PC-3 (cell line): ENCODE data around the gene SPTLC2. TPM values are rescaled to one million over a fixed set of nuclear protein-coding genes. Genes with fewer than 3 reads are reported as not detected.

Experiments used
- ATAC-seq: fragments of 200-7000 bp; cut with Tn5 transposase; 2 replicates; pipeline ENCODE4 v1.9.1; 2020; ENCODE audit warnings: mild to moderate bottlenecking, moderate library complexity
- BruUV-seq: library from RNA; stranded (reverse); fragments of 400-500 nt; replicated peaks from 2 replicates; lab custom pipeline; 2021; lab: Mats Ljungman, UMichigan
- CTCF ChIA-PET: fragments of 300-600 bp; sonication (Branson Sonifier 250); formaldehyde crosslinking; loops from one replicate; lab custom pipeline; 2022; ENCODE audit warnings: antibody characterized with exemption; lab: Charles Lee
- POLR2A ChIA-PET: fragments of 300-600 bp; sonication (Branson Sonifier 250); formaldehyde crosslinking; loops from one replicate; lab custom pipeline; 2022; ENCODE audit warnings: antibody characterized with exemption; ENCODE audit not compliant: unreplicated experiment; lab: Charles Lee
- DNase-seq: peaks from one replicate; pipeline ENCODE4 v3.0.0-alpha.2; 2015
- H2AFZ ChIP-seq: fragments of 300-600 bp; sonication (generic); 2 replicates; pipeline ENCODE4 v1.6.0; 2016; ENCODE audit warnings: antibody characterized with exemption, low read length
- H3F3A ChIP-seq: fragments of 300-600 bp; sonication (generic); one replicate; pipeline ENCODE4 v1.6.0; 2017; ENCODE audit warnings: antibody characterized with exemption, low read length, control low read depth, mild to moderate bottlenecking; ENCODE audit not compliant: unreplicated experiment
- H3K27ac ChIP-seq: fragments of 300-600 bp; sonication (generic); 2 replicates; pipeline ENCODE4 v1.5.1; 2016; ENCODE audit warnings: mild to moderate bottlenecking, low read length
- H3K27me3 ChIP-seq: fragments of 300-600 bp; sonication (generic); 2 replicates; pipeline ENCODE4 v1.6.1; 2016; ENCODE audit warnings: low read length, mixed read lengths
- H3K36me3 ChIP-seq: fragments of 300-600 bp; sonication (generic); 2 replicates; pipeline ENCODE4 v1.6.1; 2016; ENCODE audit warnings: low read depth, mixed run types, low read length, mixed read lengths
- H3K4me1 ChIP-seq: fragments of 300-600 bp; sonication (generic); 2 replicates; pipeline ENCODE4 v1.5.1; 2016; ENCODE audit warnings: low read length; ENCODE audit not compliant: insufficient read depth
- H3K4me2 ChIP-seq: fragments of 300-600 bp; sonication (generic); 2 replicates; pipeline ENCODE4 v1.6.0; 2016; ENCODE audit warnings: low read length
- H3K4me3 ChIP-seq: fragments of 300-600 bp; sonication (generic); 2 replicates; pipeline ENCODE4 v1.5.1; 2016; ENCODE audit warnings: mild to moderate bottlenecking, low read length, mixed read lengths
- H3K79me2 ChIP-seq: fragments of 300-600 bp; sonication (generic); 2 replicates; pipeline ENCODE4 v1.6.1; 2017; ENCODE audit warnings: low read length, mixed read lengths
- H3K9ac ChIP-seq: fragments of 300-600 bp; sonication (generic); 2 replicates; pipeline ENCODE4 v1.6.0; 2016; ENCODE audit warnings: mild to moderate bottlenecking, low read length
- H3K9me2 ChIP-seq: fragments of 300-600 bp; sonication (generic); replicated peaks from 2 replicates; pipeline ENCODE4 v1.6.1; 2016; ENCODE audit warnings: mixed run types, low read length, mixed read lengths
- H3K9me3 ChIP-seq: fragments of 300-600 bp; sonication (generic); 2 replicates; pipeline ENCODE4 v1.6.1; 2016; ENCODE audit warnings: low read length, mixed read lengths
- H4K20me1 ChIP-seq: fragments of 300-600 bp; sonication (generic); 2 replicates; pipeline ENCODE4 v1.6.1; 2016; ENCODE audit warnings: low read length, mixed read lengths
- EZH2 ChIP-seq: fragments of 300-600 bp; sonication (generic); IDR thresholded peaks from one replicate; pipeline ENCODE4 v1.6.1; 2017; ENCODE audit warnings: antibody characterized with exemption, mild to moderate bottlenecking, low read length; ENCODE audit not compliant: unreplicated experiment
- EZH2phosphoT487 ChIP-seq: fragments of 300-600 bp; sonication (generic); IDR thresholded peaks from 2 replicates; pipeline ENCODE4 v1.6.1; 2018; ENCODE audit warnings: mild to moderate bottlenecking, antibody characterized with exemption, low read length, borderline replicate concordance
- intact Hi-C: fragments of 100-400 bp; cut with micrococcal nuclease; formaldehyde crosslinking; loops from 2 replicates; pipeline ENCODE4 v1.9.0; 2023
- total RNA-seq: library from RNA; depleted of rRNA; stranded (reverse); fragments of >200 nt; gene quantifications from 2 replicates; pipeline ENCODE4 v1.2.3, GENCODE V29; 2014
- TF ChIP-seq, protein P1 (sequence below): fragments of 300-600 bp; sonication (generic); conservative IDR thresholded peaks from 2 replicates; pipeline ENCODE4 v1.5.1; 2017; ENCODE audit warnings: antibody characterized with exemption, low read depth, mild to moderate bottlenecking, low read length

The SPTLC2 gene
- total RNA-seq, 1 experiment from 2014 or later: 27.6 TPM

- intact Hi-C loops: no loop called here
- Histone ChIP-seq H3K9me2 (no peaks in the 10 kb centered on the region), H2AFZ (no peak overlapping the region), H3K79me2 (no peaks in the 10 kb centered on the region), H3K4me3 (no peak overlapping the region), H3K9ac (no peak overlapping the region), H3K36me3 (peaks cover 21% of the 10 kb centered on the region), H3K4me1 (no peaks in the 10 kb centered on the region), H3K27ac (no peak overlapping the region), H3K27me3 (no peaks in the 10 kb centered on the region), H4K20me1 (no peaks in the 10 kb centered on the region), H3F3A (no peaks in the 10 kb centered on the region), H3K4me2 (no peak overlapping the region), H3K9me3 (no peaks in the 10 kb centered on the region)
- ATAC-seq: no peak
- BruUV-seq: no TSS peak
- ChIA-PET POLR2A (no interaction called here), CTCF (no interaction called here)
- DNase-seq: no peak
- TF ChIP-seq, protein P1, sequence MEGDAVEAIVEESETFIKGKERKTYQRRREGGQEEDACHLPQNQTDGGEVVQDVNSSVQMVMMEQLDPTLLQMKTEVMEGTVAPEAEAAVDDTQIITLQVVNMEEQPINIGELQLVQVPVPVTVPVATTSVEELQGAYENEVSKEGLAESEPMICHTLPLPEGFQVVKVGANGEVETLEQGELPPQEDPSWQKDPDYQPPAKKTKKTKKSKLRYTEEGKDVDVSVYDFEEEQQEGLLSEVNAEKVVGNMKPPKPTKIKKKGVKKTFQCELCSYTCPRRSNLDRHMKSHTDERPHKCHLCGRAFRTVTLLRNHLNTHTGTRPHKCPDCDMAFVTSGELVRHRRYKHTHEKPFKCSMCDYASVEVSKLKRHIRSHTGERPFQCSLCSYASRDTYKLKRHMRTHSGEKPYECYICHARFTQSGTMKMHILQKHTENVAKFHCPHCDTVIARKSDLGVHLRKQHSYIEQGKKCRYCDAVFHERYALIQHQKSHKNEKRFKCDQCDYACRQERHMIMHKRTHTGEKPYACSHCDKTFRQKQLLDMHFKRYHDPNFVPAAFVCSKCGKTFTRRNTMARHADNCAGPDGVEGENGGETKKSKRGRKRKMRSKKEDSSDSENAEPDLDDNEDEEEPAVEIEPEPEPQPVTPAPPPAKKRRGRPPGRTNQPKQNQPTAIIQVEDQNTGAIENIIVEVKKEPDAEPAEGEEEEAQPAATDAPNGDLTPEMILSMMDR: no peak
- TF ChIP-seq EZH2 (no peak), EZH2phosphoT487 (no peak)
Measured at GRCh38 chr14:77516126-77516525, 100.3 kb downstream of the SPTLC2 start.

GRCh38 chr14:77511486-77512162 is 104.8 kb downstream of the SPTLC2 start:
- Histone ChIP-seq H4K20me1 (no peaks in the 10 kb centered on the region), H3K4me1 (peaks cover 18% of the 10 kb centered on the region), H3K27me3 (no peaks in the 10 kb centered on the region), H3K9me2 (no peaks in the 10 kb centered on the region), H3K4me2 (no peak overlapping the region), H3F3A (no peaks in the 10 kb centered on the region), H3K9me3 (no peaks in the 10 kb centered on the region), H3K79me2 (no peaks in the 10 kb centered on the region), H3K36me3 (peaks cover 16% of the 10 kb centered on the region), H3K9ac (no peak overlapping the region), H3K4me3 (no peak overlapping the region), H3K27ac (no peak overlapping the region), H2AFZ (no peak overlapping the region)
- intact Hi-C loops: no loop called here
- TF ChIP-seq EZH2: no peak
- TF ChIP-seq, protein P1: no peak
- no peak for TF ChIP-seq EZH2phosphoT487
- no peak for ATAC-seq
- ChIA-PET CTCF (no interaction called here), POLR2A (no interaction called here)
- BruUV-seq: no TSS peak
- no peak for DNase-seq

- POLR2A ChIA-PET: no interaction called here
Measured at GRCh38 chr14:77509366-77509765, 107.1 kb downstream of the SPTLC2 start.

More at GRCh38 chr14:77509366-77509765, 107.1 kb downstream of the SPTLC2 start:
- intact Hi-C loops: no loop called here
- Histone ChIP-seq H2AFZ (no peak overlapping the region), H3K36me3 (peaks cover 9% of the 10 kb centered on the region; the same call in 1 of the 2 replicates), H3K79me2 (no peaks in the 10 kb centered on the region), H3F3A (no peaks in the 10 kb centered on the region), H3K27ac (no peak overlapping the region), H4K20me1 (no peaks in the 10 kb centered on the region), H3K4me1 (peaks cover 18% of the 10 kb centered on the region), H3K9me2 (no peaks in the 10 kb centered on the region), H3K9ac (no peak overlapping the region), H3K4me3 (no peak overlapping the region), H3K27me3 (no peaks in the 10 kb centered on the region), H3K4me2 (no peak overlapping the region), H3K9me3 (no peaks in the 10 kb centered on the region)
- TF ChIP-seq, protein P1: no peak
- TF ChIP-seq EZH2: no peak
- BruUV-seq: no TSS peak
- DNase-seq (no peak), ATAC-seq (no peak)
- CTCF ChIA-PET: interaction anchor here (0.6 kb wide), 1 partner anchor 272 kb away, joined by 8 read pairs; no protein-coding TSS in a partner anchor
